ENCODE results near the gene JARID2. TPM values are rescaled to one million over a fixed set of nuclear protein-coding genes. Genes with fewer than 3 reads are reported as not detected.

The JARID2 gene
- total and polyA plus RNA-seq, 2 of the 13 experiments (the other 11 are each of a cell fraction or from before 2014, with no cell fraction given) = 7.5 to 10.3 TPM

DNA sequence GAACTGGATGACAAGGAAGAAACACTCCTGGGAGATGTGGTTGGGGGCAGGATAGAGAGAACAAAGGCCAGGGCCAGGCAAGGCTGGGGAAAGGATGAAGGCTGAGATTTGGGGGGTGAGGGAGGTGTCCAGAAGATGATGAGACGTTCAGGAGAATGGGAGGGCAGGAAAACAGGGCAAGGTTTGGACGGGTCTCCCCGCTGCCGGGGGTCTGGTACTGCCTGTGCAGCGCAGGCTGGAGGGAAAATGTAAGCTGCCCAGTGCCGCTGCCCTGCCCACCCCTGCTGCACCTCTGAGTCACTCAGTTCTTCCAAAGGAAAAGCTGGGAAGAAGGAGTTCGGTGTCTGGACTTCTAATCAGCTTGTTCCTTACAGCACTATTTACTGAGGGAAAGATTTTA is 286.1 kb downstream of the JARID2 start (continued):
- TF ChIP-seq, protein P1, sequence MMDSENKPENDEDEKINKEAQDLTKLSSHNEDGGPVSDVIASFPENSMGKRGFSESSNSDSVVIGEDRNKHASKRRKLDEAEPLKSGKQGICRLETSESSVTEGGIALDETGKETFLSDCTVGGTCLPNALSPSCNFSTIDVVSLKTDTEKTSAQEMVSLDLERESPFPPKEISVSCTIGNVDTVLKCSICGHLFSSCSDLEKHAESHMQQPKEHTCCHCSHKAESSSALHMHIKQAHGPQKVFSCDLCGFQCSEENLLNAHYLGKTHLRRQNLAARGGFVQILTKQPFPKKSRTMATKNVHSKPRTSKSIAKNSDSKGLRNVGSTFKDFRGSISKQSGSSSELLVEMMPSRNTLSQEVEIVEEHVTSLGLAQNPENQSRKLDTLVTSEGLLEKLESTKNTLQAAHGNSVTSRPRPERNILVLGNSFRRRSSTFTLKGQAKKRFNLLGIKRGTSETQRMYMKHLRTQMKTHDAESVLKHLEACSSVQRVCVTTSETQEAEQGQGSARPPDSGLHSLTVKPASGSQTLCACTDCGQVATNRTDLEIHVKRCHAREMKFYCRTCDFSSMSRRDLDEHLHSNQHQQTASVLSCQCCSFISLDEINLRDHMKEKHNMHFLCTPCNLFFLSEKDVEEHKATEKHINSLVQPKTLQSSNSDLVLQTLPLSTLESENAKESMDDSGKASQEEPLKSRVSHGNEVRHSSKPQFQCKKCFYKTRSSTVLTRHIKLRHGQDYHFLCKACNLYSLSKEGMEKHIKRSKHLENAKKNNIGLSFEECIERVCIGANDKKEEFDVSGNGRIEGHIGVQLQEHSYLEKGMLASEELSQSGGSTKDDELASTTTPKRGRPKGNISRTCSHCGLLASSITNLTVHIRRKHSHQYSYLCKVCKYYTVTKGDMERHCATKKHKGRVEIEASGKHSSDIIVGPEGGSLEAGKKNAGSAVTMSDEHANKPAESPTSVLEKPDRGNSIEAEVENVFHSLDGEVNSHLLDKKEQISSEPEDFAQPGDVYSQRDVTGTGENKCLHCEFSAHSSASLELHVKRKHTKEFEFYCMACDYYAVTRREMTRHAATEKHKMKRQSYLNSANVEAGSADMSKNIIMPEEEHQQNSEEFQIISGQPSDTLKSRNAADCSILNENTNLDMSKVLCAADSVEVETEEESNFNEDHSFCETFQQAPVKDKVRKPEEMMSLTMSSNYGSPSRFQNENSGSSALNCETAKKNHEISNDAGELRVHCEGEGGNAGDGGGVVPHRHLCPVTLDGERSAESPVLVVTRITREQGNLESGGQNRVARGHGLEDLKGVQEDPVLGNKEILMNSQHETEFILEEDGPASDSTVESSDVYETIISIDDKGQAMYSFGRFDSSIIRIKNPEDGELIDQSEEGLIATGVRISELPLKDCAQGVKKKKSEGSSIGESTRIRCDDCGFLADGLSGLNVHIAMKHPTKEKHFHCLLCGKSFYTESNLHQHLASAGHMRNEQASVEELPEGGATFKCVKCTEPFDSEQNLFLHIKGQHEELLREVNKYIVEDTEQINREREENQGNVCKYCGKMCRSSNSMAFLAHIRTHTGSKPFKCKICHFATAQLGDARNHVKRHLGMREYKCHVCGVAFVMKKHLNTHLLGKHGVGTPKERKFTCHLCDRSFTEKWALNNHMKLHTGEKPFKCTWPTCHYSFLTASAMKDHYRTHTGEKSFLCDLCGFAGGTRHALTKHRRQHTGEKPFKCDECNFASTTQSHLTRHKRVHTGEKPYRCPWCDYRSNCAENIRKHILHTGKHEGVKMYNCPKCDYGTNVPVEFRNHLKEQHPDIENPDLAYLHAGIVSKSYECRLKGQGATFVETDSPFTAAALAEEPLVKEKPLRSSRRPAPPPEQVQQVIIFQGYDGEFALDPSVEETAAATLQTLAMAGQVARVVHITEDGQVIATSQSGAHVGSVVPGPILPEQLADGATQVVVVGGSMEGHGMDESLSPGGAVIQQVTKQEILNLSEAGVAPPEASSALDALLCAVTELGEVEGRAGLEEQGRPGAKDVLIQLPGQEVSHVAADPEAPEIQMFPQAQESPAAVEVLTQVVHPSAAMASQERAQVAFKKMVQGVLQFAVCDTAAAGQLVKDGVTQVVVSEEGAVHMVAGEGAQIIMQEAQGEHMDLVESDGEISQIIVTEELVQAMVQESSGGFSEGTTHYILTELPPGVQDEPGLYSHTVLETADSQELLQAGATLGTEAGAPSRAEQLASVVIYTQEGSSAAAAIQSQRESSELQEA (CRISPR knock-in tag; IDR thresholded peaks at IDR 0.05; ENCODE audit: not compliant biosample characterization) = no peak
- TF ChIP-seq ZNF572 (CRISPR knock-in tag; IDR thresholded peaks at IDR 0.05) (no peak), GABPA (IDR thresholded peaks at IDR 0.05; ENCODE audit: low read depth, low read length) (no peak), GABPA (CRISPR knock-in tag; IDR thresholded peaks at IDR 0.05; ENCODE audit: low read depth) (no peak), POGZ (CRISPR knock-in tag; IDR thresholded peaks at IDR 0.05) (no peak), ZNF382 (CRISPR knock-in tag; IDR thresholded peaks at IDR 0.05; ENCODE audit: borderline replicate concordance) (no peak)
- TF ChIP-seq, protein P2, sequence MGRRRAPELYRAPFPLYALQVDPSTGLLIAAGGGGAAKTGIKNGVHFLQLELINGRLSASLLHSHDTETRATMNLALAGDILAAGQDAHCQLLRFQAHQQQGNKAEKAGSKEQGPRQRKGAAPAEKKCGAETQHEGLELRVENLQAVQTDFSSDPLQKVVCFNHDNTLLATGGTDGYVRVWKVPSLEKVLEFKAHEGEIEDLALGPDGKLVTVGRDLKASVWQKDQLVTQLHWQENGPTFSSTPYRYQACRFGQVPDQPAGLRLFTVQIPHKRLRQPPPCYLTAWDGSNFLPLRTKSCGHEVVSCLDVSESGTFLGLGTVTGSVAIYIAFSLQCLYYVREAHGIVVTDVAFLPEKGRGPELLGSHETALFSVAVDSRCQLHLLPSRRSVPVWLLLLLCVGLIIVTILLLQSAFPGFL (CRISPR knock-in tag; IDR thresholded peaks at IDR 0.05) = no peak

Measured in HepG2 (cell line).